Caco-2 (cell line): ENCODE measurements around the gene OVOL3. TPM values are rescaled to one million over a fixed set of nuclear protein-coding genes. Genes with fewer than 3 reads are reported as not detected.

Experiments
- BruUV-seq: library from RNA; stranded (reverse); fragments of 400-500 nt; replicated peaks from 2 replicates; lab custom pipeline; 2021; lab: Mats Ljungman, UMichigan
- CTCF ChIA-PET: fragments of 300-600 bp; sonication (Branson Sonifier 250); formaldehyde crosslinking; loops from one replicate; lab custom pipeline; 2022; ENCODE audit warnings: antibody characterized with exemption; lab: Charles Lee
- POLR2A ChIA-PET: fragments of 300-600 bp; sonication (Branson Sonifier 250); formaldehyde crosslinking; loops from one replicate; lab custom pipeline; 2022; ENCODE audit warnings: antibody characterized with exemption; lab: Charles Lee
- DNase-seq, 2 experiments: peaks; one replicate each; pipeline versions ENCODE4 v3.0.0 to v3.0.0-alpha.2; 2020 to 2022
- H3K27me3 ChIP-seq: replicated peaks from 2 replicates; pipeline ENCODE4 v1.6.0; 2011; ENCODE audit warnings: low read length; ENCODE audit not compliant: control insufficient read depth, insufficient read depth
- H3K36me3 ChIP-seq: 2 replicates; pipeline ENCODE4 v1.5.1; 2011; ENCODE audit warnings: low read length; ENCODE audit not compliant: control insufficient read depth, insufficient read depth
- H3K4me1 ChIP-seq: fragments of 250-450 bp; sonication (Bioruptor Pico); 2 replicates; pipeline ENCODE4 v1.5.1; 2020; ENCODE audit warnings: mild to moderate bottlenecking
- H3K4me3 ChIP-seq: 2 replicates; pipeline ENCODE4 v1.5.1; 2011; ENCODE audit warnings: low read depth, mild to moderate bottlenecking, control low read depth, low read length
- H3K9me3 ChIP-seq: fragments of 250-450 bp; sonication (Bioruptor Pico); 2 replicates; pipeline ENCODE4 v1.5.1; 2020; ENCODE audit warnings: mild to moderate bottlenecking, moderate library complexity
- H3K27ac Mint-ChIP-seq: one replicate; pipeline ENCODE4 v1.8.0; 2022; ENCODE audit warnings: mixed read lengths; ENCODE audit not compliant: unreplicated experiment
- H3K27me3 Mint-ChIP-seq: one replicate; pipeline ENCODE4 v1.8.0; 2022; ENCODE audit warnings: mixed read lengths; ENCODE audit not compliant: insufficient read depth, unreplicated experiment
- H3K36me3 Mint-ChIP-seq: one replicate; pipeline ENCODE4 v1.8.0; 2022; ENCODE audit warnings: mild to moderate bottlenecking, mixed read lengths; ENCODE audit not compliant: insufficient read depth, unreplicated experiment
- H3K4me1 Mint-ChIP-seq: one replicate; pipeline ENCODE4 v1.8.0; 2022; ENCODE audit warnings: low read depth, mixed read lengths; ENCODE audit not compliant: unreplicated experiment
- H3K4me3 Mint-ChIP-seq: one replicate; pipeline ENCODE4 v1.8.0; 2022; ENCODE audit warnings: mild to moderate bottlenecking, moderate library complexity, mixed read lengths; ENCODE audit not compliant: unreplicated experiment
- H3K9me3 Mint-ChIP-seq: one replicate; pipeline ENCODE4 v1.8.0; 2022; ENCODE audit warnings: mixed read lengths; ENCODE audit not compliant: unreplicated experiment
- CTCF ChIP-seq, 2 experiments: fragments of 200-600 bp in 1 of 2; IDR thresholded peaks; 1 replicate in 1 of 2; 2 replicates in 1 of 2; pipeline versions ENCODE4 v1.5.1 to v1.8.0; 2011 to 2022; ENCODE audit warnings: antibody characterized with exemption in 1 of 2, control low read depth in 1 of 2, inconsistent platforms in 1 of 2, low read depth in 1 of 2, low read length in 1 of 2, mild to moderate bottlenecking in 1 of 2, moderate library complexity in 1 of 2; ENCODE audit not compliant: insufficient read depth in 1 of 2, severe bottlenecking in 1 of 2, unreplicated experiment in 1 of 2
- intact Hi-C: fragments of 100-400 bp; cut with micrococcal nuclease; formaldehyde crosslinking; loops from one replicate; pipeline ENCODE4 v1.10.0; 2022; ENCODE audit not compliant: unreplicated experiment
- total RNA-seq: library from RNA; stranded (reverse); gene quantifications from 2 replicates; pipeline ENCODE4 v1.2.3, GENCODE V29; 2022

The OVOL3 gene
- total RNA-seq, 1 experiment from 2014 or later: not detected

DNA sequence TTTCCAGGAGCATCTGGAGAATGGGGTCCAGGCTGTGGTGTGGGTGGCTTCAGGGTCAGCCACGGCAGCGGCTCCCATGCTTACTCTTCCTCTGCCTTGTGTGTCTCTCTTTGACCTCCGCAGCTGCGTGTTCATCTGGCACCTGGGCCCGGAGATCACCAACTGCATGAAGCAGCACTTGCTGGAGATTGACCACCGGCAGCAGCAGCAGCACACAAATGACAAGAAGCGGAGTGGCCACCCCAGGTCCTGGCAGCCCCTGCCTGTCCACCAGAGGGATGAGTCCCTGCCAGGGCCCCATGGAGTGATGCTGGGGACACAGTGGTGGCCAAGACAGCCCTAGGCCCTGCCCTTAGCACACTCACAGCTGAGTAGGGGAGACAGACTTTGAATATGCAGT lies 18.4 kb upstream of the OVOL3 start:
- Mint-ChIP-seq H3K27me3 (no peaks in the 10 kb centered on the region), H3K27ac (no peak overlapping the region), H3K4me1 (no peaks in the 10 kb centered on the region), H3K9me3 (no peaks in the 10 kb centered on the region), H3K36me3 (peaks cover 59% of the 10 kb centered on the region), H3K4me3 (no peak overlapping the region)
- peaks cover 1% of the 10 kb centered on the region; the same call in 1 of the 2 replicates for H3K36me3 ChIP-seq
- CTCF ChIA-PET: no interaction called here
- no TSS peak for BruUV-seq
- no peaks in the 10 kb centered on the region for H3K4me1 ChIP-seq
- no peaks in the 10 kb centered on the region for H3K27me3 ChIP-seq
- POLR2A ChIA-PET: no interaction called here
- no peaks in the 10 kb centered on the region for H3K9me3 ChIP-seq
- intact Hi-C loops: no loop called here
- no peak for TF ChIP-seq CTCF (IDR thresholded peaks at IDR 0.05; ENCODE audit: insufficient read depth in 1 of 2, low read depth in 1 of 2, low read length in 1 of 2, severe bottlenecking in 1 of 2, unreplicated experiment in 1 of 2)
- H3K4me3 ChIP-seq: no peak overlapping the region
- DNase-seq: no peak

DNA sequence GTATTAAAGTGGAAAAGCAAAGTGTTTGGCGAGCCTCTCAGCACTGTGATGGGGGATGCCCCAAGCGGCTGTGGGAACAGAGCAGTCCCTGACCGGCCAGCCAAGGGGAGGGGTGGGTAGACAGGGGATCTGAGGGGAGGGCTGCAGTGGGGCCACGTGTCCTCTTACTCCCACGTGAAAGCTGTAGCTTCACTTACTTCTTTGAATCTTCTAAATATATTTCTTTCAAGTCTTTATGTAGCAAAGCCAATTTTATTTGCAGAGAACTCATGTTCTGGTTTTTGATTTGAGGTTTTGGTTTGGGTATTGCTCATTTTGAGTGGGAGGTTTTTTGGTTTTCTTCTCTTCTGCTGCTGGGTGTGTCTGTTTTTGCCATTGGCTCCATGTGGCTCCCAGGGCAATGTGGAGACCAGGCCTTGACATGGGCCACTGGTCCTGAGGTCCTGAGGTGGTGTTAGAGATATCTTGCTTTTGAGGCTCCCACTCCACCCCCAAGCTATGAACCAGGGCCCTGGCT lies 17.7 kb upstream of the OVOL3 start:
- BruUV-seq: no TSS peak
- Mint-ChIP-seq H3K27me3 (no peaks in the 10 kb centered on the region), H3K9me3 (no peaks in the 10 kb centered on the region), H3K27ac (no peak overlapping the region), H3K36me3 (peaks cover 55% of the 10 kb centered on the region), H3K4me1 (no peaks in the 10 kb centered on the region), H3K4me3 (no peak overlapping the region)
- Histone ChIP-seq H3K36me3 (peaks cover 1% of the 10 kb centered on the region; the same call in 1 of the 2 replicates), H3K27me3 (no peaks in the 10 kb centered on the region), H3K9me3 (no peaks in the 10 kb centered on the region), H3K4me1 (no peaks in the 10 kb centered on the region), H3K4me3 (no peak overlapping the region)
- DNase-seq: no peak
- no peak for TF ChIP-seq CTCF (IDR thresholded peaks at IDR 0.05; ENCODE audit: insufficient read depth in 1 of 2, low read depth in 1 of 2, low read length in 1 of 2, severe bottlenecking in 1 of 2, unreplicated experiment in 1 of 2)
- intact Hi-C loops: no loop called here
- ChIA-PET POLR2A (no interaction called here), CTCF (no interaction called here)

GRCh38 chr19:36093687-36094086 lies 17.3 kb upstream of the OVOL3 start:
- intact Hi-C loops: no loop called here
- Mint-ChIP-seq H3K36me3 (peaks cover 55% of the 10 kb centered on the region), H3K4me1 (no peaks in the 10 kb centered on the region), H3K27me3 (no peaks in the 10 kb centered on the region), H3K27ac (no peak overlapping the region), H3K4me3 (no peak overlapping the region), H3K9me3 (no peaks in the 10 kb centered on the region)
- Histone ChIP-seq H3K36me3 (no peaks in the 10 kb centered on the region; the same call in 1 of the 2 replicates), H3K4me3 (no peak overlapping the region), H3K9me3 (no peaks in the 10 kb centered on the region), H3K4me1 (no peaks in the 10 kb centered on the region), H3K27me3 (no peaks in the 10 kb centered on the region)
- no peak for TF ChIP-seq CTCF (IDR thresholded peaks at IDR 0.05; ENCODE audit: insufficient read depth in 1 of 2, low read depth in 1 of 2, low read length in 1 of 2, severe bottlenecking in 1 of 2, unreplicated experiment in 1 of 2)
- ChIA-PET CTCF (no interaction called here), POLR2A (no interaction called here)
- BruUV-seq: no TSS peak
- no peak for DNase-seq
